ENCODE results near the gene KCNG2. TPM values are rescaled to one million over a fixed set of nuclear protein-coding genes. Genes with fewer than 3 reads are reported as not detected.
A peak's percentile ranks its signal among the peaks of the same experiment; 100 is the strongest.

Gene KCNG2
- total RNA-seq, 1 donor from 2014 or later = not detected

DNA sequence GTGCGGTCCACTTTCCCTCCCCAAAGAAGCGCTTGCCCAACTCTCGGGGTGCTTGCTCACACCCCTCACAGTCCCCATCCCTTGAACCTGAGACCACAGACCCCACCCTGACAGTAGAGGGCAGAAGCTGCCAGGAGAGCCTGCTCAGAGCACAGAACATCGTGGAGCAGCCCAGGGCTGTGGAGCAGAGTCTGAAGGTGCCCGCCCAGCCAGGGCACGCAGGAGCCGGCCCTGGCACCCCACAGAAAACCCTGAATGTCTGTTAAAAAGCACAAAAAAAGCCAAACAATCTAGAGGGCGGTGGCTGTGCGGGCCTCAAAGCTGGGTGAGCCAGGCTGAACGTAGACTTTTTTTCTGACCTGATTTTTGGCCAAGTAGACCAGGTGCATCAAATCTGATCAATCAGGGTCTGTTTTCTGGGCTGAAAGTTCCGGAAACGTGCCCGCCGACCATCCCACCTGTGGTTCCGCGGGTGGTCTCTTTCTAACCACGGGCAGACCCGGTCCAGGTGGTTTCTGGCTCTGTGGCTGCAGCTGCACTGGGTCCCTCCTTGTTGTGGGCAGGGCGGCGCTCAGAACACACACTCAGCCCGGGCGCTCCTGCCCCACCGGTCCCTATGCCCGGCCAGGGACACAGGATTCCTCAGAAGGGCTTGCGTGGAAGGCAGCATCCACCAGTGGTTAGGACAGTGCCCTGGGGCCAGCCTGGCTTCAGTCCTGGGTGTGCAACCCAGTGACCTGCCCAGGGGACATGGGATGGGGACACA, 87.4 kb downstream of the KCNG2 start:
- no peak for ATAC-seq (ENCODE audit: poor library complexity)
- intact Hi-C loops (cut with DNase I) = no loop called here
- DNase-seq = no peak

DNA sequence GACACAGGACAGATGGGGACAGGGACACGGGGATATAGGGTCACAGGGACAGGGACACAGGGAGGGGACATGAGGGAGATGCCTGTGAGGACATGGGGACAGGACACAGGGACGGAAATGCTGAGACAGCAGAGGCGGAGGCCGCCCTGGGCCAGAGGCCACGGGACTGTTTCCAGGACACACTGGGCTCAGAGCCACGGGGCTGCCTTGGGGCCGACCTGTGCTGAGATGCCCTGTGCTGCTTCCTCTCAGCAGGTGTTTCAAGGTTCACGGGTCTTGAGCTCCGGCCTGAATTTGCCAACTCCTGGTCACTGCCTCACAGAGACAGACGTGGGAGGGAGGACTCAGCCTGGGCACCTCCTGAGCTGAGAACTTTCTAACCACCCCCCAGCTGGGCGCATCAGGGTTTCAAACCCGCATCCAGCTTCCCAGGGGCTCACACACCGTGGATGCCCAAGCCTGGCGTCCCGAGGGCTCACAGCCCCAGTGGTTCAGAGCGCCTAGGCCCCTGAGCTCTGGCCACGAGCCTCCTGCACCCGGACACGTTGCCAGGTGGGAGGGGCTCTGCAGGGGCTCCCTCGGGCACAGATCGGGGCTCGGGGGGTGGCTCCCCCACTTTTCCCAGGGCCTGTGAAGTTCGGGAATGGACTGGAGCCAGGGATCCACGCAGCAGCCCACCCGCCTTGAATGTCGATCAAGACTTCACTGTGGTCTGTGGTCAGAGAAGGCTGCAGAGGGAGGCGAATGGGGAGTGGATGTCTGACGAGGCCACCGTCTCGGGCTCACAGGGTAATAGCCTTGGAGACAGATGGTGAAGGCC, 89.7 kb downstream of the KCNG2 start:
- DNase-seq = no peak
- ATAC-seq (ENCODE audit: poor library complexity) = no peak
- intact Hi-C loops (cut with DNase I) = no loop called here

DNA sequence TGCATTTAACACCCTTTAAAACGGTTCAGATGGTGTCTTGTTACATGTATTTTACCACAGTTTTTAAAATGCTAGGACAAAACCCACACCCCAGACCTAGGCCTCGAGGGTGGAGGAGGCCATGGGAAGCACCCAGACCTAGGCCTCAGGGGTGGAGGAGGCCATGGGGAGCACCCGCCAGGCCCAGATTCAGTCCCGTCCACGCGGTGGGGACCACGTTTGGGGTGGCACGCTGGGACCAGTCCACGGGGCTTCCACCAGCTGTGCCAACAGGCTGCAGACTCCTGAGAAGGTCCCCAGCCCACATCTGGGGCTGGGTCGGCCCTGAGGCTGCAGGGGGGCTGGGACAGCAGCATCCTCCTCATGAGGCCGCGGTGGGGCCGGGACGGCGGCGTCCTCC, 90.3 kb downstream of the KCNG2 start:
- intact Hi-C loops (cut with DNase I) = no loop called here
- no peak for DNase-seq

DNA sequence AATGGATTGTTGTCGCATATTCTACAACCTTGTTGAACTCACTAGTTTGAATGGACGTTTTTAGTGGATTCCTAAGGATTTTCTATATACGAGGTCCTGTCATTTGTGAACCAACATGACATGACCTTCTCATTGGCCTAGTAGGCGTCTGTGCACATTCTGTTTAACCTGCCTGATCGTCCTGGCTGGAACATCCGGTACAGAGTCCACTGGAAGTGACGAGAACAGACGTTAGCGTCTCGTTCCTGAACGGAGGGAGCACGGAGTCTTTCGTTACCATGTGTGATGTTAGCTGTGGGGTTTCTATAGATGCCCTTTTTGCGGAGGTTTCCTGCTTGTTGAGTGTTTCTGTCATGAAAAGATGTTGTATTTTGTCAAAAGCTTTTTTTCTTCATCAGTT, 91.8 kb downstream of the KCNG2 start:
- no peak for DNase-seq
- intact Hi-C loops (cut with DNase I) = no loop called here
- no peak for ATAC-seq (ENCODE audit: poor library complexity)

More for the DNA sequence above, 90.3 kb downstream of the KCNG2 start:
- ATAC-seq (ENCODE audit: poor library complexity) = no peak

DNA sequence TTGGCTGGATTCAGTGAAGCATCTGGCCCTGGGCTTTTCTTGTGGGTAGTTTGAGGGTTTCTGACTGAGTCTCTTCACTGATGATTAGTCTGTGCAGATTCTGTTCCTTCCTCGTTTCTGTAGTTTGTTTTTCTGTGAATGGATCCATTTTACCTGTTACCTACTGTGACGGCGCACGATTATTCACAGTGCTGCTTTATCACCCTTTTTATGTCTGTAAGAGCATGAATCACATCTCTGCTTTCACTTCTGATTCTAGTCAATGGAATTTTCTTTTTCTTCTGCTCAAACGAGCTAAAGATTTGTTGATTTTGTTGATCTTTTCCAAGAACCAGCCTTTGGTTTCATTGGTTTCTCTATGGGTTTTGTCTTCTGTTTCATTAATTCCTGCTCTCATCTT, 92.9 kb downstream of the KCNG2 start:
- no peak for DNase-seq
- intact Hi-C loops (cut with DNase I) = no loop called here
- ATAC-seq (ENCODE audit: poor library complexity) = no peak

DNA sequence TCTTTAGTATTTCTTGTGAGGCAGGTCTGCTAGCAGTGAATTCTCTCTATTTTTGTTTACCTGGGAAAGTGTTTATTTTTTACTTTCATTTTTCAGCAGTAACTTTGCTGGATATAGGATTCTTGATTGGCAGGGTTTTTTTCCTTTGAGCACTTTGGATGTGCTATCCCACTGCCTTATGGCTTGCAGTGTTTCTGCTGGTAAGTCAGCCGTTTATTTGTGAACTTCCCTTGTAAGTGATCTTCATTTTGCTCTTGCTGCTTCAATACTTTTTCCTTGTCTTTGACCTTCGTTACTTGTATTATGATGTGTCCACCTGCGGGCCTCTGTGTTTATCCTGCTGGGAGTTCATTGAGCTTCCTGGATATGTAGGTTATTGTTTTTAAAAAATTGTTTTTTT, 99.0 kb downstream of the KCNG2 start:
- ATAC-seq (ENCODE audit: poor library complexity) (no peak), DNase-seq (no peak)
- intact Hi-C loops (cut with DNase I) = no loop called here

DNA sequence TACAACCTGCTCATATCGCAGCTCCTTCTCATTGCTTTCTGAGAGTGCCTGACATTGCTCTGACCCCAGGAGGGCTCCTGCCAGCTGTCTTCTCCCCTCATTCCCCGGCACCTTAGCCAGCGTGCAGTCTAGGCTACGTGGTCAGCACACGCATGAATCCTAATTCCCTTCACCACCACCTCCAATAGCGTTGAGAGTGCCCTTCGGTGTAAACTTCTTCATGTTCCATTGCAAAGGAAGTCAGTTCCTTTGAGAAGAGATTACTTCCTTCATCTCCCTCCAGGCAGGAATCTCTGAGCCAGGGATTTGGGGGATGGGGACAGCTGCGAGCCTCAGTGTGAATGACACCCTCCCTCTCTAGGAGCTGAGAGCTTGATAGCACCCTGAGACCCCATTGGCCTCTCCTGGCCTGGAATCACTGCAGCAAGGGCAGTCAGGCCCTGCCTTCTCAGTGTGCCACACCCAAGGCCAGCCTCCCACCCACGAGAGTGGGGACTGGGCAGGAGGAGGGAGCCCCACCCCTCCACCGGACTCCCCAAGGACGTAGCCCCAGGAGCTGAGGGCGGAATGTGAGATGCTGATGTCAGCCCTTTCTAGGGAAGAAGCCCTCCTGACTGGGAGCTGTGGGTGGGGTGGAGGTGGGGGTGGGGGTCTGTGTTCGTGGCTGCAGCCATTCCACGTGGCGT, 100.3 kb downstream of the KCNG2 start:
- ATAC-seq (ENCODE audit: poor library complexity) (no peak), DNase-seq (no peak)
- intact Hi-C loops (cut with DNase I) = no loop called here

DNA sequence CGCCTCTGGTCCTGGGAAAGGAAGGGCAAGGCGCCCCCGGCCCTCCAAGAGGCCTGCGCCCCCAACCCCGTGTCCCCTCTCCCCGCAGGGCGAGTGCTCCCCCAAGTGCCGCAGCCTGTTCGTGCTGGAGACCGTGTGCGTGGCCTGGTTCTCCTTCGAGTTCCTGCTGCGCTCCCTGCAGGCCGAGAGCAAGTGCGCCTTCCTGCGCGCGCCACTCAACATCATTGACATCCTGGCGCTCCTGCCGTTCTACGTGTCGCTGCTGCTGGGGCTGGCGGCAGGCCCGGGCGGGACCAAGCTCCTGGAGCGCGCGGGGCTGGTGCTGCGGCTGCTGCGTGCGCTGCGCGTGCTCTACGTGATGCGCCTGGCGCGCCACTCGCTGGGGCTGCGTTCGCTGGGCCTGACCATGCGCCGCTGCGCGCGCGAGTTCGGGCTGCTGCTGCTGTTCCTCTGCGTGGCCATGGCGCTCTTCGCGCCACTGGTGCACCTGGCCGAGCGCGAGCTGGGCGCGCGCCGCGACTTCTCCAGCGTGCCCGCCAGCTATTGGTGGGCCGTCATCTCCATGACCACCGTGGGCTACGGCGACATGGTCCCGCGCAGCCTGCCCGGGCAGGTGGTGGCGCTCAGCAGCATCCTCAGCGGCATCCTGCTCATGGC, 101.3 kb downstream of the KCNG2 start:
- ATAC-seq (ENCODE audit: poor library complexity) = peak; percentile 12
- DNase-seq = no peak
- intact Hi-C loops (cut with DNase I) = no loop called here

DNA sequence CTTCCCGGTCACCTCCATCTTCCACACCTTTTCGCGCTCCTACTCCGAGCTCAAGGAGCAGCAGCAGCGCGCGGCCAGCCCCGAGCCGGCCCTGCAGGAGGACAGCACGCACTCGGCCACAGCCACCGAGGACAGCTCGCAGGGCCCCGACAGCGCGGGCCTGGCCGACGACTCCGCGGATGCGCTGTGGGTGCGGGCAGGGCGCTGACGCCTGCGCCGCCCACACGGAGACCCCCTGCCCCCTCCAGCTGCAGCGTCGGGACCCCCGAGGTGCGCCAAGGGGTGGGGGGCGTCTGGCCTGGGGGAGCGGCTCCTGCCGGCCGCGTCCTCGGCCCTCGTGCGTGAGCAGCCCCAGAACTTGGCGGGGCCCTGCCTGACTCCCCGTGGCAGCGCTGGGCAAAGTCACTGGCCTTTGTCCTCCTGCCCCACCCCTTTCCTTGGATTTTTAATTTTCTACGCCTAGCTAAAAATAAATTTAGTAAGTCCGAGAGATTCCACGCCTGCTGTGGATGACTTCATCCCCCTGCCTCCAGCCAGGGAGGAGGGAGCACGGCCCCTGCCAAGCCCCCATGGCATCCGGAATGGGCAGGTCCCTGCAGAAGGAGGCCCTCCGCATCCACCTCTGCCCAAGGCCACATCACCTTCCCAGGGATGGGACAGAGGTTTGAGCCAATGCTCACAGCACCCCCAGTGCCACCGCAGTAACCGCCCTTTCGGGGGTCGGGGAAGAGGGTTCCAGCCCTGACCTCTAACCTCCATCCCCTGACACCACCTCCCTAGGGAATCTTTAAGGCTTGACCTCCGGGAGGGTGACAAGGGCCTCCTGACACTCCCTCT, 102.1 kb downstream of the KCNG2 start:
- DNase-seq (no peak), ATAC-seq (ENCODE audit: poor library complexity) (peak; percentile 11)
- intact Hi-C loops (cut with DNase I) = no loop called here

DNA sequence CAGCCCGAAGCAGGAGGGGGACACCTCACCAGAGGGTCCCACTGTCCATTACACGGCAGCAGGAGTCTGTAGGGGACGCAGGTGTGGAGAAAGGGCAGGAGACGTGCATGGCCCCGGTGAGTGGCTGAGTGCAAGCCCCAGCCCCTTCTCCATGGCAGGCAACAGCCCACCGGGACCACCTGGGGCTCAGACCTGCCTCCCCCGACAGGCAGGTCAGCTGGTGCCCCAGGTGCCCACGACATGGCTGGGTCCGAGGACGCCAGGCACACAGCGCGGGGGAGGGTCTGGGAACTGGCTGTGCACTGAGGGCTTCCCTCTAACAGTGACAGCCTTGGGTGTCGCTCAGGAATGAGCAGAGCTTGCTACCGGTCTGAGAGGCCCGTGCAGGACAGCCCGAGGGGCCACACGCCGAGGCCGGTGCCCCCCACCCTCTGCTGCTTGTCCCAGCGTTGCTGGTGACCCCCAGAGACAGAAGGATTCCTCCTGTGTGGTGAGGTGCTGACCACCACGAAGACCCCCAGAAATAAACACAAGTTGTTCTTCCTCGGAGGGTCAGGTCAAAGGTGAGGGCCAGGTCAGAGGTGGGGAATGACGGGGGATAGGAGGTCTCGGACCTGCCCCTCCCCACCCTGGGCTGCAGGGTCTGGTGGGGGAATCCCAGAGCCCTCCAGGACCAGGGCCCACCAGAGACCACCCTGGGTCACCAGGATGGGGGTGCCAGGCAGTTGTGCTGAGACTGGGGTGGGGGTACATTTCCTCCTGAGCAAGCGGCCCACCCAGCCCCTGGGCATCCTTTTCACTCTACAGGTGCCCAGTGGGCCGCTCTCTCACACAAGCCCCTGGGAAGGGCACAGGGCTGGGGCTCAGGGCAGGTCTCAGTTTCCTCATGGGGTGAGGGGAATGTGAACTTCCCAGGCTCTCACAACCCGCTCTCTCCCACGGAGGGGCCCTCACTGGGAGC, 103.2 kb downstream of the KCNG2 start:
- DNase-seq (no peak), ATAC-seq (ENCODE audit: poor library complexity) (no peak)
- intact Hi-C loops (cut with DNase I) = no loop called here

DNA sequence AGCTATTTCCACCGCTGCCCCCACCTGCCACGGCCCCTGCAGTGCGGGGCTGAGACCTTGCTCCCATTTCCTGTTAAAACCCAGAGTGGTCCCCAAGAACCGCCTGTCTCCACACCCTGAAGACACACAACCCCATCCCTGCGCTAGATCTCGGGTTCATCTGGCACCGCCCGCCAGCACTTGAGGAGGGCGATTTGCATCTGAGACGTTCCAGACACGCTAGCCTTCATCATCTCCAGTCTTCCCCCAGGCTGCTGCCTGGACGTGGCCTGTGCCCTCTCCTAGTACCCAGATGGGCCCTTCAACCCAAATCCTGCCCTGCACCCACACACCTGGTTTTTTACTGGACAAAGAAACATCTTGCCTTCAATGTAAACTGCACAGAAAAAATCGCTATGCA, 103.9 kb downstream of the KCNG2 start:
- no peak for DNase-seq
- intact Hi-C loops (cut with DNase I) = no loop called here

DNA sequence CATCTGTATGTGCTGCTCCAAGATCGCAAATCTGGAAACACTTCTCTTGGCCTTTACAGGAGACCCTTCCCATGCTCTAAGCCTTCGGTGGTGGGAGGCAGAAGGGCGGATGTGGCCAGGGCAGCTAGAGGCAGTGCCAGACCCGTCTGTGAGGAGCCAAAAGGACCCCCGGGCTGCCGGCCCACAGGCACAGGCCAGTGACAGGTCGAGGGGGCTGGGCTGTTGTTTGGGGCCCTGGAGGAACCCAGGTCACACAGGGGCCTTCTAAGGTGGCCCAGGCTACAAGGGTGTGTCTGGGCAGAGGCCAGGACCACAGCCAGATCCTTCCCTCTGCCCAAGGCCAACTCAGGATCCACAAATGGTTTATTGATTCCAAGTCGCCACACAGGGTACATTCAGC, 104.3 kb downstream of the KCNG2 start:
- intact Hi-C loops (cut with DNase I) = no loop called here
- ATAC-seq (ENCODE audit: poor library complexity) (no peak), DNase-seq (no peak)

More for the DNA sequence above, 103.9 kb downstream of the KCNG2 start:
- no peak for ATAC-seq (ENCODE audit: poor library complexity)

DNA sequence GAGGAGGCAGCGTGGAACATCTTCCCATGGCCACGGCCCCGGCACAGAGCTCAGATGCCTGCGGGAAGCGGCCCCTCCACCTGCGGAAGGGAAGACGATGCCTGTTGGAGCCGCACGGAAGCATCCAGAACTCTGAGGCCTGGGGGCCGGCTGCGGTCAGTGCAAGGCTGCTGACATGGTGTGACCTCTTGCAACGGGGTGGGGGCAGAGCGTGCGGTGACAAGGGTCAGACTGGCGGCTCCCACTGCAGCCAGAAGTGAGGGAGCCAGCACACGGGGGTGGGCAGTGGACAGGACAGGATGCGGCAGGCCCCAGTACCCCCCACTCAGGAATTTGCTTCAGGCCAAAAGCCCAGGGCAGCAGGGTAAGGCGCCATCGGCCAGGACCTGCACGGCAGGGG, 104.9 kb downstream of the KCNG2 start:
- intact Hi-C loops (cut with DNase I) = no loop called here
- ATAC-seq (ENCODE audit: poor library complexity) = no peak
- DNase-seq = peak; percentile 32

DNA sequence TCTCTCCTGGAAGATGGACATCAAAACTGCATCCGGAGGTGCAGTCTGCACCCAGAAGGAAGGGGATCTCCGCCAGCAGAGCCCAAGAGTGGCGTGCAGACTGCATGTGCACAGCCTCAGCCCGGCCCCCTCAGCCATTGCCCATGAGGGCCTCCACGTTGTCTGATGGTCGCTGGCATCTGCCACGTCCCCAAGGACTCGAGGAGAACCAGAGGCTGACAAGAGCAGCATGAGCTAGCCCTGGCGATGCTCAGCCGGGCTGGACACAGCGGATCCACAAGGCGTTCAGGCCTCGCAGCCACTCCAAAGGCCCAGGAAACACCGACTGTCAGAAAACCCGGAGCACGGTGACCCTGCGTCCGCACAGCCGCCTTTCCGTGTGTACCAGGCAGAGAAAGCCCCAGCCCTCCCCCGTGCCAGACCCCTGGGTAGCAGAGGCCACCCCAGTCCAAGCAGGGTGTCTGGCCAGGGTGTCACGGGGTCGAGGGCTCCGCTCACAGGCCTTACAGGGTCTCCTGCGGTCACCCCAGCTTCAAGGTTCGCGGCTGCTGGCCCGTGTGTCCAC, 105.4 kb downstream of the KCNG2 start:
- intact Hi-C loops (cut with DNase I) = no loop called here
- ATAC-seq (ENCODE audit: poor library complexity) (no peak), DNase-seq (peak; percentile 32)

DNA sequence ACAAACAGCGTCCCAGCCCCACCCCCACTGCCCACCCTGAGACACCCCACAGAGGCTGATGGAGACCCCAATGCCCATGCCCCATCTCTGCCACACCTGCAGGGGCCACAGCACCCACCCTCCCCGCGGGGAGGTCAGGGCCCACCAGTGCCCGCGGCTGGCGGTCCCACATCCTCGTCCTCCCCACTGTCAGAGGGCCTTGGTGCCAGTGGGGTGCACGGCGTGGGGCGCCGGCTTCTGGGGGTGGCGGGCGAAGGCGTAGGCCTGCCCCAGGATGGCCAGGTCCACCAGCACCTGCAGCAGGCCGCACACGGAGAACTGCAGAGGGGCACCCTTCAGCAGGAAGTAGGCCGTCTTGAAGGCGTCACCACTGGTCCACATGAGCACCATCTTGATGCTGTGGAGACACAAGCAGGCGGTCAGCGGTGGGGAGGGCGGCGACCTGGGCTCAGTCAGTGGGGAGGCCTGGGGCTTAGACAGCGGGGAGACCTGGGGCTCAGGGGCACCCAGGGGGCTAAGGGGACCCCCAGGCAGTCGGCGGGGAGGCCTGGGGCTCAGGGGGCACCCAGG, 106.1 kb downstream of the KCNG2 start:
- ATAC-seq (ENCODE audit: poor library complexity) (no peak), DNase-seq (no peak)
- intact Hi-C loops (cut with DNase I) = no loop called here

DNA sequence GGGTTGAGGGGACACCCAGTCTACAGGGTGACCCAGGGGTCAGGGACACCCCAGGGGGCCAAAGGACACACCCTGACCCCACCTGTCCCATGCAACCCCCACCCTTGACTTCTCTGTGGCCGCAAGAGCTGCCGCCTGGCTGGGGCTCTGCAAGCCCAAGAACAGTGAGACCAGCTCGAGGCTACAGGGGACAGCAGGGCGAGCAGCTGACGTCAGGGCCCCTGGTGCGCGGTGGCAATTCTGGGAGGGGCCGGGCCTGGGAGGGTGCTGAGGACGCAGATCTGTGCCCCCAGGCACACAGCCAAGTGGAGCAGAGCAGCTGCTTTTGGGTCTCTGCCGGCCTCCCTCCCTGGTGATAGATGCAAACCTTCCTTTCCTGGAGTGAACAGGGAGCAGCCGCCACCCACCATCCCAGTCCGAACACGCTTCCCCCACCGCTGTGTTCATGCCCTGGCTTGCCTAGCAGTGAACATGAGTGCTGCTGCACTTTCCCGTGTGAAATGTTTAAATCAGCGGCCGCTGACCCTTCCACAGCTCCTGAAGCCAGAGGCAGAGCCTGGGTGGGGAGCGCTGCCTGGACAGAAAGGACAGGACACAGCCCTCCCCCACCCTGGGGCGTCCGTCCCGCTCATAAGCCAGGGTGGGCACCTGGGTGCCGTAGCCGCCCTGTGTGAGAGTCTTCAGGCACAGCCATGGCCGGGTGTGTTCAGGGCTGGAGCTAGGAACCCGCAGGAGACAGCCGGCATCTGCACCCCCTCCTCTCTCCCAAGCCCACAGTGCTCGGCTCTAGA, 106.8 kb downstream of the KCNG2 start:
- intact Hi-C loops (cut with DNase I) = no loop called here
- DNase-seq = peak; percentile 39
- no peak for ATAC-seq (ENCODE audit: poor library complexity)
